Peyer's patch (tissue), 4 donors: ENCODE data around the gene DNAJB13. TPM values are rescaled to one million over a fixed set of nuclear protein-coding genes. Genes with fewer than 3 reads are reported as not detected.

ENCODE experiments used
- DNase-seq, 3 donors: peaks; one replicate each; pipeline ENCODE4 v3.0.0-alpha.2; 2017 to 2019
- H3K27ac ChIP-seq, 4 donors: fragments of 200-600 bp; sonication (generic); one replicate each; pipeline ENCODE4 v1.5.1; 2016 to 2019
- H3K27me3 ChIP-seq, 2 donors: fragments of 200-600 bp; sonication (generic); one replicate each; pipeline ENCODE4 v1.5.1; 2019
- H3K36me3 ChIP-seq, 3 donors: fragments of 200-600 bp; sonication (generic); one replicate each; pipeline ENCODE4 v1.5.1; 2016 to 2019
- H3K4me1 ChIP-seq, 4 donors: fragments of 200-600 bp; sonication (generic); one replicate each; pipeline ENCODE4 v1.5.1; 2016 to 2019
- H3K4me3 ChIP-seq, 4 donors: fragments of 200-600 bp; sonication (generic); 1 replicate in 3 of 4; 2 replicates in 1 of 4; pipeline ENCODE4 v1.5.1; 2016 to 2019; ENCODE audit warnings: mild to moderate bottlenecking in 1 of 4
- H3K9me3 ChIP-seq, 4 donors: fragments of 200-600 bp; sonication (generic); one replicate each; pipeline ENCODE4 v1.5.1; 2016 to 2019; ENCODE audit warnings: mild to moderate bottlenecking in 1 of 4
- CTCF ChIP-seq, 6 experiments: fragments of 450-650 bp in 4 of 6; fragments of 200-600 bp in 2 of 6; sonication (generic) in 1 of 6; IDR thresholded peaks; one replicate each; pipeline ENCODE4 v1.5.1; 2017 to 2019; ENCODE audit warnings: antibody characterized with exemption in 6 of 6, mild to moderate bottlenecking in 3 of 6, moderate library complexity in 1 of 6
- POLR2A ChIP-seq, 2 donors: fragments of 450-650 bp; IDR thresholded peaks; one replicate each; pipeline ENCODE4 v1.5.1; 2017; ENCODE audit warnings: antibody characterized with exemption in 2 of 2, mild to moderate bottlenecking in 2 of 2, moderate library complexity in 2 of 2
- total RNA-seq, 4 donors: library from RNA; depleted of rRNA; stranded (reverse); fragments of >200 nt; gene quantifications; one replicate each; pipeline ENCODE4 v1.1.0, GENCODE V29; 2016

Gene DNAJB13
- total RNA-seq, 4 donors from 2014 or later, result 0.54 to 4.4 TPM; not detected in 2

GRCh38 chr11:73944085-73944484 is 6.7 kb upstream of the DNAJB13 start:
- H3K4me3 ChIP-seq, result no peak overlapping the region
- no peaks in the 10 kb centered on the region for H3K4me1 ChIP-seq
- no peaks in the 10 kb centered on the region for H3K27me3 ChIP-seq
- H3K36me3 ChIP-seq, result no peaks in the 10 kb centered on the region
- H3K9me3 ChIP-seq, result no peaks in the 10 kb centered on the region
- TF ChIP-seq POLR2A (IDR thresholded peaks at IDR 0.05), result no peak
- TF ChIP-seq CTCF (IDR thresholded peaks at IDR 0.05), result no peak
- no peak for DNase-seq
- H3K27ac ChIP-seq, result no peak overlapping the region

- DNase-seq, result no peak
- Histone ChIP-seq H3K4me1 (no peaks in the 10 kb centered on the region), H3K4me3 (no peak overlapping the region), H3K27me3 (no peaks in the 10 kb centered on the region), H3K9me3 (no peaks in the 10 kb centered on the region), H3K27ac (no peak overlapping the region), H3K36me3 (no peaks in the 10 kb centered on the region)
- TF ChIP-seq CTCF (IDR thresholded peaks at IDR 0.05) (no peak), POLR2A (IDR thresholded peaks at IDR 0.05) (no peak)
These were observed 5.9 kb upstream of the DNAJB13 start for GRCh38 chr11:73944901-73945300.

GRCh38 chr11:73945396-73945795 is 5.4 kb upstream of the DNAJB13 start:
- no peak for TF ChIP-seq CTCF (IDR thresholded peaks at IDR 0.05)
- TF ChIP-seq POLR2A (IDR thresholded peaks at IDR 0.05), result no peak
- DNase-seq, result no peak

GRCh38 chr11:73946798-73947458 is 3.9 kb upstream of the DNAJB13 start:
- Histone ChIP-seq H3K4me1 (no peaks in the 10 kb centered on the region), H3K36me3 (no peaks in the 10 kb centered on the region), H3K4me3 (no peak overlapping the region), H3K9me3 (no peaks in the 10 kb centered on the region), H3K27me3 (no peaks in the 10 kb centered on the region), H3K27ac (no peak overlapping the region)
- TF ChIP-seq CTCF (IDR thresholded peaks at IDR 0.05) (no peak), POLR2A (IDR thresholded peaks at IDR 0.05) (no peak)
- DNase-seq, result no peak

More at GRCh38 chr11:73945396-73945795, 5.4 kb upstream of the DNAJB13 start:
- Histone ChIP-seq H3K27ac (no peak overlapping the region), H3K9me3 (no peaks in the 10 kb centered on the region), H3K4me3 (no peak overlapping the region), H3K4me1 (no peaks in the 10 kb centered on the region), H3K27me3 (no peaks in the 10 kb centered on the region), H3K36me3 (no peaks in the 10 kb centered on the region)

- Histone ChIP-seq H3K9me3 (no peaks in the 10 kb centered on the region), H3K27me3 (no peaks in the 10 kb centered on the region), H3K27ac (no peak overlapping the region), H3K4me3 (no peak overlapping the region), H3K36me3 (no peaks in the 10 kb centered on the region), H3K4me1 (no peaks in the 10 kb centered on the region)
- DNase-seq, result no peak
- TF ChIP-seq POLR2A (IDR thresholded peaks at IDR 0.05) (no peak), CTCF (IDR thresholded peaks at IDR 0.05) (no peak)
These were observed 1.6 kb upstream of the DNAJB13 start for GRCh38 chr11:73949246-73949645.

GRCh38 chr11:73949912-73950311 is 914 bp upstream of the DNAJB13 start:
- H3K9me3 ChIP-seq, result no peaks in the 10 kb centered on the region

More at GRCh38 chr11:73949912-73950311, 914 bp upstream of the DNAJB13 start:
- no peak overlapping the region for H3K27ac ChIP-seq
- no peak for DNase-seq
- no peaks in the 10 kb centered on the region for H3K4me1 ChIP-seq
- H3K36me3 ChIP-seq, result no peaks in the 10 kb centered on the region
- H3K4me3 ChIP-seq, result no peak overlapping the region
- H3K27me3 ChIP-seq, result no peaks in the 10 kb centered on the region
- TF ChIP-seq CTCF (IDR thresholded peaks at IDR 0.05), result no peak
- TF ChIP-seq POLR2A (IDR thresholded peaks at IDR 0.05), result no peak
